GM12878 (cell line): ENCODE data around the gene GGACT. TPM values are rescaled to one million over a fixed set of nuclear protein-coding genes. Genes with fewer than 3 reads are reported as not detected.

ENCODE experiments used
- ATF3 ChIP-seq: IDR thresholded peaks from 2 replicates; pipeline ENCODE4 v1.6.1; 2011; ENCODE audit warnings: low read depth, mild to moderate bottlenecking, low read length, moderate library complexity, borderline replicate concordance; ENCODE audit errors: extremely low read depth
- FOXM1 ChIP-seq: IDR thresholded peaks from 2 replicates; pipeline ENCODE4 v1.6.1; 2012; ENCODE audit warnings: low read depth, mild to moderate bottlenecking, inconsistent platforms, low read length, moderate library complexity
- HDAC6 ChIP-seq: fragments of 200-600 bp; sonication (generic); IDR thresholded peaks from one replicate; pipeline ENCODE4 v1.8.0; 2017; ENCODE audit warnings: antibody characterized with exemption; ENCODE audit not compliant: unreplicated experiment
- NR2F1 ChIP-seq: fragments of 450-650 bp; conservative IDR thresholded peaks from 2 replicates; pipeline ENCODE4 v1.6.1; 2017; ENCODE audit warnings: mild to moderate bottlenecking
- REST ChIP-seq: IDR thresholded peaks from 2 replicates; pipeline ENCODE4 v1.6.1; 2012; ENCODE audit warnings: mild to moderate bottlenecking, low read depth, low read length
- RFX5 ChIP-seq: IDR thresholded peaks from 2 replicates; pipeline ENCODE4 v1.6.1; 2011; ENCODE audit warnings: low read depth, low read length, improper control_type of control experiment
- SREBF1 ChIP-seq: IDR thresholded peaks from 2 replicates; pipeline ENCODE4 v1.6.1; 2012; ENCODE audit warnings: mild to moderate bottlenecking, low read length
- ZBTB33 ChIP-seq: fragments of 450-650 bp; IDR thresholded peaks from 2 replicates; pipeline ENCODE4 v1.6.1; 2017; ENCODE audit warnings: mild to moderate bottlenecking
- polyA plus RNA-seq, 11 experiments: library from polyadenylated mRNA; depleted of rRNA in 4 of 11; unstranded in 6 of 11; stranded (reverse) in 5 of 11; fragments of >200 nt; fragmentation: Nextera tagmentation in 4 of 11; fragmentation: Illumina TruSeq in 1 of 11; extraction: Ambion mirVana in 4 of 11; extraction: Trizol in 1 of 11; gene quantifications; 1 replicate in 1 of 11; 2 replicates in 10 of 11; pipeline versions ENCODE4 v1.2.1 to v1.2.3, GENCODE V29; 2011 to 2016; ENCODE audit warnings: inconsistent platforms in 2 of 11, missing spikeins in 2 of 11, low read depth in 1 of 11
- total RNA-seq, 4 experiments: library from RNA; depleted of rRNA in 3 of 4; stranded (reverse); fragments of >200 nt in 3 of 4; fragmentation: Illumina TruSeq in 1 of 4; extraction: Trizol in 1 of 4; gene quantifications; 2 replicates each; pipeline versions ENCODE4 v1.2.1 to v1.2.3, GENCODE V29; 2013 to 2021

GGACT gene
- total and polyA plus RNA-seq, 10 of the 15 experiments (the other 5 are each of a cell fraction or from before 2014, with no cell fraction given), result 0.61 to 8.8 (median 4.2) TPM

- TF ChIP-seq ZBTB33 (no peak), FOXM1 (no peak), SREBF1 (no peak), NR2F1 (no peak), REST (no peak), RFX5 (no peak), ATF3 (no peak), HDAC6 (no peak)
These were observed 64.6 kb downstream of the GGACT start (continued) for GRCh38 chr13:100523981-100524386.
